Measurements from ENCODE around the gene FKBP11.

DNA sequence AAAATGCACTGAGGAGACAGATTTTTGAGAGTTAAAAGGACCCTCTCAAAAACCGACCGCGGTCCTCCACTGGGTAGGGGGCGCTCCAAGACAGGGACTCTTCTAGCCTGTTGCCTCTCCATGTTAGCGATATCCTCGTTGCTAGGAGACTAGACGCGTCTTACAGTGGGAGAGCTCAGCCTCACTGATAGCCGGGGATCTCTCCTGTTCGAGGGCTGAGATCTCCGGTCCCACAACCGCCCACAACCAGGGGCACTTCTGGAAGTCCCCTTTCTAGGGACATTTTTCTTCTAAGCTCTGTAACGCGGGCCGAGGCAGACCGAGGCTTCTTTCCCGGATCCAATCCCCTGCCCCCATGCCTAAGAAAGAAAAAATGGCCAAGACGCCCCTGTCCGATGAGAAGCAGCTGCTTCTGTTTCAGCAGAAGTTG, 21.3 kb downstream of the FKBP11 start:
- TF ChIP-seq JUND (CRISPR knock-in tag; IDR thresholded peaks at IDR 0.05) (no peak), ZNF263 (CRISPR knock-in tag; IDR thresholded peaks at IDR 0.05) (no peak), RBAK (CRISPR knock-in tag; IDR thresholded peaks at IDR 0.05) (no peak), RFX5 (IDR thresholded peaks at IDR 0.05; ENCODE audit: low read depth, low read length) (no peak), CHD4 (IDR thresholded peaks at IDR 0.05; ENCODE audit: borderline replicate concordance, low read length) (no peak), ZNF274 (CRISPR knock-in tag; IDR thresholded peaks at IDR 0.05) (no peak), POLR2A (IDR thresholded peaks at IDR 0.05; ENCODE audit: insufficient read depth in 1 of 2, low read depth in 2 of 2, low read length in 2 of 2) (no peak), TAF15 (IDR thresholded peaks at IDR 0.05; ENCODE audit: low read depth, low read length, poor library complexity, severe bottlenecking) (no peak)
- TF ChIP-seq, protein P1, sequence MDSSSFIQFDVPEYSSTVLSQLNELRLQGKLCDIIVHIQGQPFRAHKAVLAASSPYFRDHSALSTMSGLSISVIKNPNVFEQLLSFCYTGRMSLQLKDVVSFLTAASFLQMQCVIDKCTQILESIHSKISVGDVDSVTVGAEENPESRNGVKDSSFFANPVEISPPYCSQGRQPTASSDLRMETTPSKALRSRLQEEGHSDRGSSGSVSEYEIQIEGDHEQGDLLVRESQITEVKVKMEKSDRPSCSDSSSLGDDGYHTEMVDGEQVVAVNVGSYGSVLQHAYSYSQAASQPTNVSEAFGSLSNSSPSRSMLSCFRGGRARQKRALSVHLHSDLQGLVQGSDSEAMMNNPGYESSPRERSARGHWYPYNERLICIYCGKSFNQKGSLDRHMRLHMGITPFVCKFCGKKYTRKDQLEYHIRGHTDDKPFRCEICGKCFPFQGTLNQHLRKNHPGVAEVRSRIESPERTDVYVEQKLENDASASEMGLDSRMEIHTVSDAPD (CRISPR knock-in tag; IDR thresholded peaks at IDR 0.05) = no peak
- TF ChIP-seq, protein P2, sequence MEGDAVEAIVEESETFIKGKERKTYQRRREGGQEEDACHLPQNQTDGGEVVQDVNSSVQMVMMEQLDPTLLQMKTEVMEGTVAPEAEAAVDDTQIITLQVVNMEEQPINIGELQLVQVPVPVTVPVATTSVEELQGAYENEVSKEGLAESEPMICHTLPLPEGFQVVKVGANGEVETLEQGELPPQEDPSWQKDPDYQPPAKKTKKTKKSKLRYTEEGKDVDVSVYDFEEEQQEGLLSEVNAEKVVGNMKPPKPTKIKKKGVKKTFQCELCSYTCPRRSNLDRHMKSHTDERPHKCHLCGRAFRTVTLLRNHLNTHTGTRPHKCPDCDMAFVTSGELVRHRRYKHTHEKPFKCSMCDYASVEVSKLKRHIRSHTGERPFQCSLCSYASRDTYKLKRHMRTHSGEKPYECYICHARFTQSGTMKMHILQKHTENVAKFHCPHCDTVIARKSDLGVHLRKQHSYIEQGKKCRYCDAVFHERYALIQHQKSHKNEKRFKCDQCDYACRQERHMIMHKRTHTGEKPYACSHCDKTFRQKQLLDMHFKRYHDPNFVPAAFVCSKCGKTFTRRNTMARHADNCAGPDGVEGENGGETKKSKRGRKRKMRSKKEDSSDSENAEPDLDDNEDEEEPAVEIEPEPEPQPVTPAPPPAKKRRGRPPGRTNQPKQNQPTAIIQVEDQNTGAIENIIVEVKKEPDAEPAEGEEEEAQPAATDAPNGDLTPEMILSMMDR (CRISPR knock-in tag; IDR thresholded peaks at IDR 0.05) = peak; percentile 69
- TF ChIP-seq, protein P3, sequence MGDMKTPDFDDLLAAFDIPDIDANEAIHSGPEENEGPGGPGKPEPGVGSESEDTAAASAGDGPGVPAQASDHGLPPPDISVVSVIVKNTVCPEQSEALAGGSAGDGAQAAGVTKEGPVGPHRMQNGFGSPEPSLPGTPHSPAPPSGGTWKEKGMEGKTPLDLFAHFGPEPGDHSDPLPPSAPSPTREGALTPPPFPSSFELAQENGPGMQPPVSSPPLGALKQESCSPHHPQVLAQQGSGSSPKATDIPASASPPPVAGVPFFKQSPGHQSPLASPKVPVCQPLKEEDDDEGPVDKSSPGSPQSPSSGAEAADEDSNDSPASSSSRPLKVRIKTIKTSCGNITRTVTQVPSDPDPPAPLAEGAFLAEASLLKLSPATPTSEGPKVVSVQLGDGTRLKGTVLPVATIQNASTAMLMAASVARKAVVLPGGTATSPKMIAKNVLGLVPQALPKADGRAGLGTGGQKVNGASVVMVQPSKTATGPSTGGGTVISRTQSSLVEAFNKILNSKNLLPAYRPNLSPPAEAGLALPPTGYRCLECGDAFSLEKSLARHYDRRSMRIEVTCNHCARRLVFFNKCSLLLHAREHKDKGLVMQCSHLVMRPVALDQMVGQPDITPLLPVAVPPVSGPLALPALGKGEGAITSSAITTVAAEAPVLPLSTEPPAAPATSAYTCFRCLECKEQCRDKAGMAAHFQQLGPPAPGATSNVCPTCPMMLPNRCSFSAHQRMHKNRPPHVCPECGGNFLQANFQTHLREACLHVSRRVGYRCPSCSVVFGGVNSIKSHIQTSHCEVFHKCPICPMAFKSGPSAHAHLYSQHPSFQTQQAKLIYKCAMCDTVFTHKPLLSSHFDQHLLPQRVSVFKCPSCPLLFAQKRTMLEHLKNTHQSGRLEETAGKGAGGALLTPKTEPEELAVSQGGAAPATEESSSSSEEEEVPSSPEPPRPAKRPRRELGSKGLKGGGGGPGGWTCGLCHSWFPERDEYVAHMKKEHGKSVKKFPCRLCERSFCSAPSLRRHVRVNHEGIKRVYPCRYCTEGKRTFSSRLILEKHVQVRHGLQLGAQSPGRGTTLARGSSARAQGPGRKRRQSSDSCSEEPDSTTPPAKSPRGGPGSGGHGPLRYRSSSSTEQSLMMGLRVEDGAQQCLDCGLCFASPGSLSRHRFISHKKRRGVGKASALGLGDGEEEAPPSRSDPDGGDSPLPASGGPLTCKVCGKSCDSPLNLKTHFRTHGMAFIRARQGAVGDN (CRISPR knock-in tag; IDR thresholded peaks at IDR 0.05) = no peak
- TF ChIP-seq, protein P4, sequence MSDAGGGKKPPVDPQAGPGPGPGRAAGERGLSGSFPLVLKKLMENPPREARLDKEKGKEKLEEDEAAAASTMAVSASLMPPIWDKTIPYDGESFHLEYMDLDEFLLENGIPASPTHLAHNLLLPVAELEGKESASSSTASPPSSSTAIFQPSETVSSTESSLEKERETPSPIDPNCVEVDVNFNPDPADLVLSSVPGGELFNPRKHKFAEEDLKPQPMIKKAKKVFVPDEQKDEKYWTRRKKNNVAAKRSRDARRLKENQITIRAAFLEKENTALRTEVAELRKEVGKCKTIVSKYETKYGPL (CRISPR knock-in tag; IDR thresholded peaks at IDR 0.05) = no peak
- TF ChIP-seq, protein P5, sequence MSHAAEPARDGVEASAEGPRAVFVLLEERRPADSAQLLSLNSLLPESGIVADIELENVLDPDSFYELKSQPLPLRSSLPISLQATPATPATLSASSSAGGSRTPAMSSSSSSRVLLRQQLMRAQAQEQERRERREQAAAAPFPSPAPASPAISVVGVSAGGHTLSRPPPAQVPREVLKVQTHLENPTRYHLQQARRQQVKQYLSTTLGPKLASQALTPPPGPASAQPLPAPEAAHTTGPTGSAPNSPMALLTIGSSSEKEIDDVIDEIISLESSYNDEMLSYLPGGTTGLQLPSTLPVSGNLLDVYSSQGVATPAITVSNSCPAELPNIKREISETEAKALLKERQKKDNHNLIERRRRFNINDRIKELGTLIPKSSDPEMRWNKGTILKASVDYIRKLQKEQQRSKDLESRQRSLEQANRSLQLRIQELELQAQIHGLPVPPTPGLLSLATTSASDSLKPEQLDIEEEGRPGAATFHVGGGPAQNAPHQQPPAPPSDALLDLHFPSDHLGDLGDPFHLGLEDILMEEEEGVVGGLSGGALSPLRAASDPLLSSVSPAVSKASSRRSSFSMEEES (CRISPR knock-in tag; IDR thresholded peaks at IDR 0.05) = no peak
- TF ChIP-seq, protein P6, sequence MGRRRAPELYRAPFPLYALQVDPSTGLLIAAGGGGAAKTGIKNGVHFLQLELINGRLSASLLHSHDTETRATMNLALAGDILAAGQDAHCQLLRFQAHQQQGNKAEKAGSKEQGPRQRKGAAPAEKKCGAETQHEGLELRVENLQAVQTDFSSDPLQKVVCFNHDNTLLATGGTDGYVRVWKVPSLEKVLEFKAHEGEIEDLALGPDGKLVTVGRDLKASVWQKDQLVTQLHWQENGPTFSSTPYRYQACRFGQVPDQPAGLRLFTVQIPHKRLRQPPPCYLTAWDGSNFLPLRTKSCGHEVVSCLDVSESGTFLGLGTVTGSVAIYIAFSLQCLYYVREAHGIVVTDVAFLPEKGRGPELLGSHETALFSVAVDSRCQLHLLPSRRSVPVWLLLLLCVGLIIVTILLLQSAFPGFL (CRISPR knock-in tag; IDR thresholded peaks at IDR 0.05) = no peak
